Memory B cell (primary cell): ENCODE data around the gene CAMTA1.

Source experiments
- ATAC-seq: fragments of 150-1000 bp; cut with Tn5 transposase; 2 replicates; pipeline ENCODE4 v1.10.0; 2021; ENCODE audit warnings: low read depth, mild to moderate bottlenecking, moderate library complexity
- DNase-seq, 2 donors: peaks; one replicate each; pipeline ENCODE4 v3.0.0; 2022; ENCODE audit warnings: low spot score in 2 of 2
- H3K27ac Mint-ChIP-seq: one replicate; pipeline ENCODE4 v1.8.0; 2022; ENCODE audit warnings: mild to moderate bottlenecking, moderate library complexity, mixed read lengths
- H3K27me3 Mint-ChIP-seq: one replicate; pipeline ENCODE4 v1.8.0; 2022; ENCODE audit warnings: mixed read lengths
- H3K36me3 Mint-ChIP-seq: one replicate; pipeline ENCODE4 v1.8.0; 2022; ENCODE audit warnings: mild to moderate bottlenecking, mixed read lengths
- H3K4me1 Mint-ChIP-seq: one replicate; pipeline ENCODE4 v1.8.0; 2022; ENCODE audit warnings: mixed read lengths
- H3K4me3 Mint-ChIP-seq: one replicate; pipeline ENCODE4 v1.8.0; 2022; ENCODE audit warnings: mild to moderate bottlenecking, moderate library complexity, mixed read lengths
- H3K9me3 Mint-ChIP-seq: one replicate; pipeline ENCODE4 v1.8.0; 2022; ENCODE audit warnings: mixed read lengths

The CAMTA1 gene

GRCh38 chr1:7558921-7559869 lies 773.9 kb downstream of the CAMTA1 start:
- Mint-ChIP-seq H3K36me3 (no peaks in the 10 kb centered on the region), H3K9me3 (no peaks in the 10 kb centered on the region), H3K27me3 (peaks cover 7% of the 10 kb centered on the region), H3K27ac (no peak overlapping the region), H3K4me1 (peaks cover 4% of the 10 kb centered on the region), H3K4me3 (no peak overlapping the region)
- no peak for DNase-seq
- ATAC-seq, result no peak

GRCh38 chr1:7560128-7560527 lies 774.9 kb downstream of the CAMTA1 start:
- no peak overlapping the region for H3K4me3 Mint-ChIP-seq
- peaks cover 4% of the 10 kb centered on the region for H3K4me1 Mint-ChIP-seq
- ATAC-seq (no peak), DNase-seq (no peak)
- H3K27me3 Mint-ChIP-seq, result peaks cover 11% of the 10 kb centered on the region
- H3K27ac Mint-ChIP-seq, result no peak overlapping the region
- no peaks in the 10 kb centered on the region for H3K9me3 Mint-ChIP-seq
- no peaks in the 10 kb centered on the region for H3K36me3 Mint-ChIP-seq

GRCh38 chr1:7560601-7561181 lies 775.4 kb downstream of the CAMTA1 start:
- Mint-ChIP-seq H3K9me3 (no peaks in the 10 kb centered on the region), H3K4me1 (peaks cover under 1% of the 10 kb centered on the region), H3K36me3 (no peaks in the 10 kb centered on the region), H3K4me3 (no peak overlapping the region), H3K27me3 (peaks cover 9% of the 10 kb centered on the region), H3K27ac (no peak overlapping the region)
- ATAC-seq (no peak), DNase-seq (no peak)

- Mint-ChIP-seq H3K27me3 (peaks cover 8% of the 10 kb centered on the region), H3K27ac (no peak overlapping the region), H3K4me3 (no peak overlapping the region), H3K9me3 (no peaks in the 10 kb centered on the region), H3K4me1 (no peaks in the 10 kb centered on the region), H3K36me3 (no peaks in the 10 kb centered on the region)
- no peak for ATAC-seq
- DNase-seq, result no peak
These were observed 776.2 kb downstream of the CAMTA1 start for GRCh38 chr1:7561331-7561921.

- no peak overlapping the region for H3K27ac Mint-ChIP-seq
- H3K9me3 Mint-ChIP-seq, result no peaks in the 10 kb centered on the region
- no peaks in the 10 kb centered on the region for H3K36me3 Mint-ChIP-seq
- H3K27me3 Mint-ChIP-seq, result peaks cover 7% of the 10 kb centered on the region
- DNase-seq (no peak), ATAC-seq (no peak)
- no peaks in the 10 kb centered on the region for H3K4me1 Mint-ChIP-seq
- no peak overlapping the region for H3K4me3 Mint-ChIP-seq
These were observed 776.9 kb downstream of the CAMTA1 start for GRCh38 chr1:7561936-7562728.

- H3K36me3 Mint-ChIP-seq, result no peaks in the 10 kb centered on the region
- H3K4me3 Mint-ChIP-seq, result no peak overlapping the region
- ATAC-seq, result no peak
- no peaks in the 10 kb centered on the region for H3K9me3 Mint-ChIP-seq
- H3K27ac Mint-ChIP-seq, result no peak overlapping the region
- no peak for DNase-seq
- H3K4me1 Mint-ChIP-seq, result no peaks in the 10 kb centered on the region
- peaks cover 7% of the 10 kb centered on the region for H3K27me3 Mint-ChIP-seq
These were observed 777.7 kb downstream of the CAMTA1 start for GRCh38 chr1:7562729-7563605.

- H3K27ac Mint-ChIP-seq, result no peak overlapping the region
- ATAC-seq (no peak), DNase-seq (no peak)
- peaks cover 7% of the 10 kb centered on the region for H3K27me3 Mint-ChIP-seq
- H3K4me1 Mint-ChIP-seq, result no peaks in the 10 kb centered on the region
- no peaks in the 10 kb centered on the region for H3K9me3 Mint-ChIP-seq
- no peaks in the 10 kb centered on the region for H3K36me3 Mint-ChIP-seq
- H3K4me3 Mint-ChIP-seq, result no peak overlapping the region
These were observed 778.9 kb downstream of the CAMTA1 start for GRCh38 chr1:7564137-7564536.

GRCh38 chr1:7565099-7565750 lies 780.0 kb downstream of the CAMTA1 start:
- no peak for DNase-seq
- no peaks in the 10 kb centered on the region for H3K4me1 Mint-ChIP-seq
- peaks cover 7% of the 10 kb centered on the region for H3K27me3 Mint-ChIP-seq
- H3K27ac Mint-ChIP-seq, result no peak overlapping the region
- H3K9me3 Mint-ChIP-seq, result no peaks in the 10 kb centered on the region
- ATAC-seq, result no peak
- no peak overlapping the region for H3K4me3 Mint-ChIP-seq
- no peaks in the 10 kb centered on the region for H3K36me3 Mint-ChIP-seq

- Mint-ChIP-seq H3K27ac (no peak overlapping the region), H3K4me1 (no peaks in the 10 kb centered on the region), H3K27me3 (peaks cover 7% of the 10 kb centered on the region), H3K36me3 (no peaks in the 10 kb centered on the region), H3K9me3 (no peaks in the 10 kb centered on the region), H3K4me3 (no peak overlapping the region)
- ATAC-seq (no peak), DNase-seq (no peak)
These were observed 781.4 kb downstream of the CAMTA1 start for GRCh38 chr1:7566417-7567375.

GRCh38 chr1:7567376-7567775 lies 782.1 kb downstream of the CAMTA1 start:
- DNase-seq, result no peak
- no peaks in the 10 kb centered on the region for H3K9me3 Mint-ChIP-seq
- no peak overlapping the region for H3K4me3 Mint-ChIP-seq
- no peaks in the 10 kb centered on the region for H3K36me3 Mint-ChIP-seq
- ATAC-seq, result no peak
- H3K27me3 Mint-ChIP-seq, result peaks cover 6% of the 10 kb centered on the region
- no peak overlapping the region for H3K27ac Mint-ChIP-seq
- H3K4me1 Mint-ChIP-seq, result no peaks in the 10 kb centered on the region

- H3K4me3 Mint-ChIP-seq, result no peak overlapping the region
- no peak for DNase-seq
- ATAC-seq, result no peak
- H3K4me1 Mint-ChIP-seq, result no peaks in the 10 kb centered on the region
- no peaks in the 10 kb centered on the region for H3K36me3 Mint-ChIP-seq
- no peak overlapping the region for H3K27ac Mint-ChIP-seq
- H3K9me3 Mint-ChIP-seq, result no peaks in the 10 kb centered on the region
- H3K27me3 Mint-ChIP-seq, result peaks cover 4% of the 10 kb centered on the region
These were observed 782.8 kb downstream of the CAMTA1 start for GRCh38 chr1:7568053-7568452.

- no peaks in the 10 kb centered on the region for H3K4me1 Mint-ChIP-seq
These were observed 783.8 kb downstream of the CAMTA1 start for GRCh38 chr1:7568901-7569524.

More at GRCh38 chr1:7568901-7569524, 783.8 kb downstream of the CAMTA1 start:
- no peaks in the 10 kb centered on the region for H3K36me3 Mint-ChIP-seq
- no peak overlapping the region for H3K27ac Mint-ChIP-seq
- H3K4me3 Mint-ChIP-seq, result no peak overlapping the region
- no peak for DNase-seq
- H3K27me3 Mint-ChIP-seq, result peaks cover 4% of the 10 kb centered on the region
- no peak for ATAC-seq
- H3K9me3 Mint-ChIP-seq, result no peaks in the 10 kb centered on the region
